ENCODE data around the gene MCM3AP. TPM values are rescaled to one million over a fixed set of nuclear protein-coding genes. Genes with fewer than 3 reads are reported as not detected.

The MCM3AP gene
- total and polyA plus RNA-seq, 4 donors: 15.5 to 58.1 (median 33.5) TPM

DNA sequence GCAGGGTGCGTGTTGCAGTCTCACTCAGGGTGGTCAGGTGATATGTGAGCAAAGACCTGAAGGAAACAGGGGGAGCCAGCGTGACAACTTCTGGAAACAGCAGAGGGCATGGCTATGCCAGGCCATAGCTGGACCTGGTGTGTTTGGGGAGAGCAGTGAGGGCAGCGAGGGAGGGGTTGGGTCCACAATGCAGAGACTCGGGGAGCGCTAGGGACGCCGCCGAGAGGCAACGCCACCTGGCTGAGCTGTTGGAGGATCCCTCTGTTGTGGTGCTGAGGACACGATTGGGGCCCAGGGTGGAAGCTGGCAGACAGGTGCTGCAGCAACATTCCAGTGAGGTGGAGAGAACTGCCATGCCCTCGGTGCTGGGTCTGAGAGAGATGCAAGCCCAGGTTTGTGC, 30.2 kb downstream of the MCM3AP start:
- H3K36me3 ChIP-seq (ENCODE audit: control insufficient read depth in 4 of 4, insufficient read depth in 3 of 4, low read depth in 1 of 4, low read length in 3 of 4): peaks cover 14 to 80% (median 61%) of the 10 kb centered on the region in 4 donors
- no peak overlapping the region for H3K4me3 ChIP-seq (ENCODE audit: low read depth in 1 of 3, low read length in 3 of 3)
- TF ChIP-seq, protein P1, sequence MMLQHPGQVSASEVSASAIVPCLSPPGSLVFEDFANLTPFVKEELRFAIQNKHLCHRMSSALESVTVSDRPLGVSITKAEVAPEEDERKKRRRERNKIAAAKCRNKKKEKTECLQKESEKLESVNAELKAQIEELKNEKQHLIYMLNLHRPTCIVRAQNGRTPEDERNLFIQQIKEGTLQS (IDR thresholded peaks at IDR 0.05): no peak
- TF ChIP-seq YY1 (IDR thresholded peaks at IDR 0.05): no peak
- TF ChIP-seq, protein P2, sequence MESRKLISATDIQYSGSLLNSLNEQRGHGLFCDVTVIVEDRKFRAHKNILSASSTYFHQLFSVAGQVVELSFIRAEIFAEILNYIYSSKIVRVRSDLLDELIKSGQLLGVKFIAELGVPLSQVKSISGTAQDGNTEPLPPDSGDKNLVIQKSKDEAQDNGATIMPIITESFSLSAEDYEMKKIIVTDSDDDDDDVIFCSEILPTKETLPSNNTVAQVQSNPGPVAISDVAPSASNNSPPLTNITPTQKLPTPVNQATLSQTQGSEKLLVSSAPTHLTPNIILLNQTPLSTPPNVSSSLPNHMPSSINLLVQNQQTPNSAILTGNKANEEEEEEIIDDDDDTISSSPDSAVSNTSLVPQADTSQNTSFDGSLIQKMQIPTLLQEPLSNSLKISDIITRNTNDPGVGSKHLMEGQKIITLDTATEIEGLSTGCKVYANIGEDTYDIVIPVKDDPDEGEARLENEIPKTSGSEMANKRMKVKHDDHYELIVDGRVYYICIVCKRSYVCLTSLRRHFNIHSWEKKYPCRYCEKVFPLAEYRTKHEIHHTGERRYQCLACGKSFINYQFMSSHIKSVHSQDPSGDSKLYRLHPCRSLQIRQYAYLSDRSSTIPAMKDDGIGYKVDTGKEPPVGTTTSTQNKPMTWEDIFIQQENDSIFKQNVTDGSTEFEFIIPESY (IDR thresholded peaks at IDR 0.05): no peak
- TF ChIP-seq, protein P3, sequence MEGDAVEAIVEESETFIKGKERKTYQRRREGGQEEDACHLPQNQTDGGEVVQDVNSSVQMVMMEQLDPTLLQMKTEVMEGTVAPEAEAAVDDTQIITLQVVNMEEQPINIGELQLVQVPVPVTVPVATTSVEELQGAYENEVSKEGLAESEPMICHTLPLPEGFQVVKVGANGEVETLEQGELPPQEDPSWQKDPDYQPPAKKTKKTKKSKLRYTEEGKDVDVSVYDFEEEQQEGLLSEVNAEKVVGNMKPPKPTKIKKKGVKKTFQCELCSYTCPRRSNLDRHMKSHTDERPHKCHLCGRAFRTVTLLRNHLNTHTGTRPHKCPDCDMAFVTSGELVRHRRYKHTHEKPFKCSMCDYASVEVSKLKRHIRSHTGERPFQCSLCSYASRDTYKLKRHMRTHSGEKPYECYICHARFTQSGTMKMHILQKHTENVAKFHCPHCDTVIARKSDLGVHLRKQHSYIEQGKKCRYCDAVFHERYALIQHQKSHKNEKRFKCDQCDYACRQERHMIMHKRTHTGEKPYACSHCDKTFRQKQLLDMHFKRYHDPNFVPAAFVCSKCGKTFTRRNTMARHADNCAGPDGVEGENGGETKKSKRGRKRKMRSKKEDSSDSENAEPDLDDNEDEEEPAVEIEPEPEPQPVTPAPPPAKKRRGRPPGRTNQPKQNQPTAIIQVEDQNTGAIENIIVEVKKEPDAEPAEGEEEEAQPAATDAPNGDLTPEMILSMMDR (IDR thresholded peaks at IDR 0.05; ENCODE audit: low read depth, low read length, missing input control): no peak
- TF ChIP-seq FOXA2 (IDR thresholded peaks at IDR 0.05): no peak
- TF ChIP-seq EGR1 (IDR thresholded peaks at IDR 0.05; ENCODE audit: low read depth in 2 of 2): no peak
- TF ChIP-seq SP1 (IDR thresholded peaks at IDR 0.05): no peak
- TF ChIP-seq GABPA (IDR thresholded peaks at IDR 0.05 in 1 of 2, conservative IDR thresholded peaks at IDR 0.05 in 1 of 2): no peak
- TF ChIP-seq, protein P4, sequence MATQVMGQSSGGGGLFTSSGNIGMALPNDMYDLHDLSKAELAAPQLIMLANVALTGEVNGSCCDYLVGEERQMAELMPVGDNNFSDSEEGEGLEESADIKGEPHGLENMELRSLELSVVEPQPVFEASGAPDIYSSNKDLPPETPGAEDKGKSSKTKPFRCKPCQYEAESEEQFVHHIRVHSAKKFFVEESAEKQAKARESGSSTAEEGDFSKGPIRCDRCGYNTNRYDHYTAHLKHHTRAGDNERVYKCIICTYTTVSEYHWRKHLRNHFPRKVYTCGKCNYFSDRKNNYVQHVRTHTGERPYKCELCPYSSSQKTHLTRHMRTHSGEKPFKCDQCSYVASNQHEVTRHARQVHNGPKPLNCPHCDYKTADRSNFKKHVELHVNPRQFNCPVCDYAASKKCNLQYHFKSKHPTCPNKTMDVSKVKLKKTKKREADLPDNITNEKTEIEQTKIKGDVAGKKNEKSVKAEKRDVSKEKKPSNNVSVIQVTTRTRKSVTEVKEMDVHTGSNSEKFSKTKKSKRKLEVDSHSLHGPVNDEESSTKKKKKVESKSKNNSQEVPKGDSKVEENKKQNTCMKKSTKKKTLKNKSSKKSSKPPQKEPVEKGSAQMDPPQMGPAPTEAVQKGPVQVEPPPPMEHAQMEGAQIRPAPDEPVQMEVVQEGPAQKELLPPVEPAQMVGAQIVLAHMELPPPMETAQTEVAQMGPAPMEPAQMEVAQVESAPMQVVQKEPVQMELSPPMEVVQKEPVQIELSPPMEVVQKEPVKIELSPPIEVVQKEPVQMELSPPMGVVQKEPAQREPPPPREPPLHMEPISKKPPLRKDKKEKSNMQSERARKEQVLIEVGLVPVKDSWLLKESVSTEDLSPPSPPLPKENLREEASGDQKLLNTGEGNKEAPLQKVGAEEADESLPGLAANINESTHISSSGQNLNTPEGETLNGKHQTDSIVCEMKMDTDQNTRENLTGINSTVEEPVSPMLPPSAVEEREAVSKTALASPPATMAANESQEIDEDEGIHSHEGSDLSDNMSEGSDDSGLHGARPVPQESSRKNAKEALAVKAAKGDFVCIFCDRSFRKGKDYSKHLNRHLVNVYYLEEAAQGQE (IDR thresholded peaks at IDR 0.05): no peak
- TF ChIP-seq NR2F2 (IDR thresholded peaks at IDR 0.05): no peak
- TF ChIP-seq HNF4A (conservative IDR thresholded peaks at IDR 0.05): no peak
- TF ChIP-seq, protein P5, sequence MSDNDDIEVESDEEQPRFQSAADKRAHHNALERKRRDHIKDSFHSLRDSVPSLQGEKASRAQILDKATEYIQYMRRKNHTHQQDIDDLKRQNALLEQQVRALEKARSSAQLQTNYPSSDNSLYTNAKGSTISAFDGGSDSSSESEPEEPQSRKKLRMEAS (IDR thresholded peaks at IDR 0.05): no peak
- no peaks in the 10 kb centered on the region for H3K9me3 ChIP-seq (ENCODE audit: control insufficient read depth in 4 of 4, low read length in 3 of 4)
- no peaks in the 10 kb centered on the region for H3K27me3 ChIP-seq (ENCODE audit: control insufficient read depth in 4 of 4, insufficient read depth in 4 of 4, low read length in 3 of 4)
- 97% methylated on average over 11 of the region's 11 CpGs for WGBS
- H3K9ac ChIP-seq (ENCODE audit: low read depth in 1 of 2, low read length in 2 of 2): no peak overlapping the region
- H3K27ac ChIP-seq (ENCODE audit: low read depth in 1 of 2, low read length in 2 of 2): no peak overlapping the region
- no peak for DNase-seq (ENCODE audit: low spot score)
- no peaks in the 10 kb centered on the region for H3K4me1 ChIP-seq (ENCODE audit: control insufficient read depth in 4 of 4, insufficient read depth in 4 of 4, low read length in 3 of 4)

DNA sequence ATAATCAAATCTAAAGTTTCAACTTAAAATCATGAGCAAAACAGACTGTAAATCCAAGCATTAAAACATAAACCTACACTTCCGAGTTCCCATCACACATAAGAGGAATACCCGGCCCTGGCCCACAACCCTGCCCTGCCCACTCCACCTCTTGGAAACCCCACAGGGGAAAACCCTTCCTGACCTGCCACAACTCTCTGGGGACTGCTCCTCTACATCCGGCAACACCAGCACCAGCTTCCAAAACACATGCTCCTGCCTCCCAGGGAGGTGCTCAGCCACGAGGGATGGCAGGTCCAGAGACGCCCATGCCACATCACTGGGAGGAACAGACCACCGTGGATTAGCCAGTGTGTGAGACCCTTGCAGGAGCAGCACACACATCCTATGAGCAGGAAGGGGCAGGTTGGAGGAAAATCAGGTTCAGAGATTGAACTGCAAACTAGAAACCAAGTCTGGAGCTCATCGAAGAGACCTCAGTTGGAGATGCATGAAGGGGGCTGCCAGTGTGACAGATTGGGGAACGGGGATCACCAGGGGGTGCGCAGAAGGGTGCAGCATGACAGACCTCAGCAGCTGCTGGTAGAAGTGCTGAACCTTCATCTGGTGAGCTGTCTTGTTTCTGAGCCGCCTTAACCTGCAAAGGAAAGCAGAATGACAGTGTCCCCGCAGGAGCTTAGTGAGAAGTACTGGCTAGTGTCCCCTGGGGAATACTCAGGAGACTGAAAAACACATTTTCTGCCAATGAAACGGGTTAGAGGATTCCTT, 31.0 kb downstream of the MCM3AP start:
- Histone ChIP-seq H3K36me3 (ENCODE audit: control insufficient read depth in 4 of 4, insufficient read depth in 3 of 4, low read depth in 1 of 4, low read length in 3 of 4) (peaks cover 13 to 86% (median 66%) of the 10 kb centered on the region in 4 donors), H3K9me3 (ENCODE audit: control insufficient read depth in 4 of 4, low read length in 3 of 4) (no peaks in the 10 kb centered on the region), H3K4me1 (ENCODE audit: control insufficient read depth in 4 of 4, insufficient read depth in 4 of 4, low read length in 3 of 4) (no peaks in the 10 kb centered on the region), H3K27me3 (ENCODE audit: control insufficient read depth in 4 of 4, insufficient read depth in 4 of 4, low read length in 3 of 4) (no peaks in the 10 kb centered on the region), H3K27ac (ENCODE audit: low read depth in 1 of 2, low read length in 2 of 2) (no peak overlapping the region), H3K9ac (ENCODE audit: low read depth in 1 of 2, low read length in 2 of 2) (no peak overlapping the region), H3K4me3 (ENCODE audit: low read depth in 1 of 3, low read length in 3 of 3) (no peak overlapping the region)
- TF ChIP-seq RXRA (IDR thresholded peaks at IDR 0.05) (no peak), HNF4A (conservative IDR thresholded peaks at IDR 0.05) (no peak), RAD21 (IDR thresholded peaks at IDR 0.05) (no peak), FOXA2 (IDR thresholded peaks at IDR 0.05) (no peak), GABPA (IDR thresholded peaks at IDR 0.05 in 1 of 2, conservative IDR thresholded peaks at IDR 0.05 in 1 of 2) (no peak)
- TF ChIP-seq, protein P5 (IDR thresholded peaks at IDR 0.05): no peak
- TF ChIP-seq, protein P1 (IDR thresholded peaks at IDR 0.05): no peak
- TF ChIP-seq, protein P3 (IDR thresholded peaks at IDR 0.05; ENCODE audit: low read depth, low read length, missing input control): no peak
- DNase-seq (ENCODE audit: low spot score): no peak
- 93% methylated on average over 12 of the region's 12 CpGs for WGBS

Measured in liver (tissue), 9 donors.